IMR-90 (cell line): Measurements from ENCODE around the gene UBL4A. TPM values are rescaled to one million over a fixed set of nuclear protein-coding genes. Genes with fewer than 3 reads are reported as not detected.

Experiments used
- CTCF ChIP-seq: conservative IDR thresholded peaks from 2 replicates; pipeline ENCODE4 v1.5.1; 2012; ENCODE audit warnings: mild to moderate bottlenecking, low read depth, low read length, improper control_type of control experiment
- MXI1 ChIP-seq: IDR thresholded peaks from 2 replicates; pipeline ENCODE4 v1.6.1; 2012; ENCODE audit warnings: low read depth, mild to moderate bottlenecking, low read length, moderate library complexity, borderline replicate concordance
- USF2 ChIP-seq: fragments of 150-350 bp; IDR thresholded peaks from 2 replicates; pipeline ENCODE4 v1.6.1; 2017; ENCODE audit warnings: mild to moderate bottlenecking, antibody characterized with exemption, low read length, low read depth
- polyA plus RNA-seq, 3 experiments: library from polyadenylated mRNA; depleted of rRNA; stranded (reverse); fragments of >200 nt; gene quantifications; 2 replicates each; pipeline ENCODE4 v1.2.3, GENCODE V29; 2012; ENCODE audit warnings: low replicate concordance in 1 of 3
- total RNA-seq: library from RNA; depleted of rRNA; stranded (reverse); fragments of >200 nt; gene quantifications from 2 replicates; pipeline ENCODE4 v1.2.3, GENCODE V29; 2012

UBL4A gene
- total and polyA plus RNA-seq, 2 of the 4 experiments (the other 2 are of a cell fraction), result 24.6 to 28.3 TPM

- no peak for TF ChIP-seq USF2
- TF ChIP-seq MXI1, result no peak
- TF ChIP-seq CTCF, result no peak
Observed at GRCh38 chrX:154488336-154489075, 2.1 kb upstream of the UBL4A start (continued).
